Vagina (tissue), 2 donors: ENCODE results near the gene RLN3.

Experiments used
- CTCF ChIP-seq, 3 experiments: fragments of 450-650 bp in 2 of 3; fragments of 200-600 bp in 1 of 3; sonication (generic) in 1 of 3; IDR thresholded peaks; one replicate each; pipeline ENCODE4 v1.5.1; 2017 to 2019; ENCODE audit warnings: antibody characterized with exemption in 3 of 3, mild to moderate bottlenecking in 2 of 3, moderate library complexity in 2 of 3
- POLR2A ChIP-seq, 2 donors: fragments of 450-650 bp; IDR thresholded peaks; one replicate each; pipeline ENCODE4 v1.6.1; 2017; ENCODE audit warnings: antibody characterized with exemption in 2 of 2, mild to moderate bottlenecking in 2 of 2, moderate library complexity in 2 of 2

DNA sequence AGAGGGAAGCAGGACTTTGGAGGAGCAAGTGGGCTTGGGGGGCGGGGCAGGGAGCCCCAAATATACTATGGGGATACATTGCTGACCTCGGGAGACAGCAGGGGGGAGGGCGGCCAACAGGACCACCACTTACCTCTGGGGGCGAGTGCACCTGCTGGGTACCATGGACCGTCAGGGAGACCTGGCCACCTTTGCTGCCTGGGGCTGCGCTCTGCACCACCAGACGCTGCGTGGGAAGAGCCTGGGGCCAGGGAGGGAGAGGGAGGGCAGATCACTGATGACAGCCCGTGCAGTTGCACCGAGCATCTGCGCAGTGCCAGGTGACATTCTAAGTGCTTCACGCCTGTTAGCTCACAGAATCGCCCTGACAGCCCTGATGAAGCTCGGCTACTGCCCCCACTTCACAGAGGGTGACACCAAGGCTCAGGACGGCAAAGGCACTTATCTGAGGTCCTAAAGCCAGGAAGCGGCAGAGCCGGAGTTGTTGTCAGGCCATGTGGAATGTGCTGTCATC lies 45.9 kb upstream of the RLN3 start:
- TF ChIP-seq CTCF (IDR thresholded peaks at IDR 0.05) (no peak), POLR2A (IDR thresholded peaks at IDR 0.05) (no peak)
